Measurements from ENCODE around the gene TAS2R42.

The TAS2R42 gene

DNA sequence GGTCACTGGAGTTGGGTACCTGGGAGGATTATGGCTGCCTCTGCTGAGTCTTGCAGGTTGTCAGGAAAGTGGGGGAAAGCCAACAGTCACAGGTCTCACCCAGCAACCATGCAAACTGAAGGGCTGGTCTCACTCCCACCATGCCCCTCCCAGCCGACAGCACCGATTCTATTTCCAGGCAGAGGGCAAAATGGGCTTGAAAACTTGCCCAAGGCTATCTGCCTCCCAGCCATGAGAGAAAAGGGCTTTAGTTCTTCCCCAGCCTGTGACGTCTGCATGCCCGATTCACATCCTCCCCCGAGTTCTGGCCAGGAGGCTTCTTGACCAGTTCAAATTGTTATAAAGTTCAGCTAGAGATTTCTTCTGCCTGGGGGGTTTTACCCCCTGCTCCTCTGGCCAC is 42.4 kb downstream of the TAS2R42 start:
- no peak for DNase-seq (ENCODE audit: low read depth in 2 of 2)

GRCh38 chr12:11143352-11143751 is 43.4 kb downstream of the TAS2R42 start:
- DNase-seq (ENCODE audit: low read depth in 2 of 2): no peak

DNA sequence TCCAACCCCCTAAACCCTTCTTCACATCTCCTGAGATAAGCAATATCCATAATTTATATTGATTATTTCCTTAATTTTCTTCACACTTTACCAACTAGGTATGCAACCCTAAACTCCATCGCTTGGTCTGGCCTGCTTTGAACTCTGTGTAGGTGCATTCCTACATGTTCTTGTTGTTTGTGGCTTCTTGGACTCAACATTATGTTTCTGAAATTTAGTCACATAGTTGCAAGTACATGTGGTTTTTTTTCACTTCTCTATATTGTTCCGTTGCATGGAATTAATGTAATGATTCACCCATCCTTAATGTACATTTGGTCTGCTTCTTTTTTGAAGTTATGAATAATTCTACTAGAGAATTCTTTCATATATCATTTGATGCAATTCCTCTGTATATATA is 50.7 kb downstream of the TAS2R42 start:
- DNase-seq (ENCODE audit: low read depth in 2 of 2): peak in 1 of 2 donors; percentile 3
